ENCODE results near the gene CDC40.

DNA sequence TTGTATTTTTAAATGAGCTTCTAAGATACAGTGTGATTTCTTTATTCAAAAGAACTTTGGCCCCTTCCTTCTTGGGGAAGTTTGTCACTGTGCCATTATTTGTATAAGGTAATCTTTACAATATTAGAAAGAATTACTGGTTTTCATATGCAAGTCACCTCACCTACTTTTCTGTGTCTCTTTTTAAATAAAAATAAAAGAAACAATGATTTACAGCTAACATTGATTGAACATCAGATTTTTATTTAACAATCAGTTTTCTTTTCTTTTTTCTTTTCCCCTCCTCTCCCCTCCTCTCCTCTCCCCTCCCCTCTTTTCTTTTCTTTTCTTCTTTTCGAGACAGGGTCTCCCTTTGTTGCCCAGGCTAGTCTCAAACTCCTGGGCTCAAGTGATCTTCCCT is 46.0 kb downstream of the CDC40 start:
- TF ChIP-seq, protein P1, sequence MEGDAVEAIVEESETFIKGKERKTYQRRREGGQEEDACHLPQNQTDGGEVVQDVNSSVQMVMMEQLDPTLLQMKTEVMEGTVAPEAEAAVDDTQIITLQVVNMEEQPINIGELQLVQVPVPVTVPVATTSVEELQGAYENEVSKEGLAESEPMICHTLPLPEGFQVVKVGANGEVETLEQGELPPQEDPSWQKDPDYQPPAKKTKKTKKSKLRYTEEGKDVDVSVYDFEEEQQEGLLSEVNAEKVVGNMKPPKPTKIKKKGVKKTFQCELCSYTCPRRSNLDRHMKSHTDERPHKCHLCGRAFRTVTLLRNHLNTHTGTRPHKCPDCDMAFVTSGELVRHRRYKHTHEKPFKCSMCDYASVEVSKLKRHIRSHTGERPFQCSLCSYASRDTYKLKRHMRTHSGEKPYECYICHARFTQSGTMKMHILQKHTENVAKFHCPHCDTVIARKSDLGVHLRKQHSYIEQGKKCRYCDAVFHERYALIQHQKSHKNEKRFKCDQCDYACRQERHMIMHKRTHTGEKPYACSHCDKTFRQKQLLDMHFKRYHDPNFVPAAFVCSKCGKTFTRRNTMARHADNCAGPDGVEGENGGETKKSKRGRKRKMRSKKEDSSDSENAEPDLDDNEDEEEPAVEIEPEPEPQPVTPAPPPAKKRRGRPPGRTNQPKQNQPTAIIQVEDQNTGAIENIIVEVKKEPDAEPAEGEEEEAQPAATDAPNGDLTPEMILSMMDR (IDR thresholded peaks at IDR 0.05 in 8 of 11, conservative IDR thresholded peaks at IDR 0.05 in 3 of 11): no peak
- no peak for TF ChIP-seq POLR2AphosphoS5 (IDR thresholded peaks at IDR 0.05)
